Activated naive CD4-positive, alpha-beta T cell treated with anti-CD3 and anti-CD28 coated beads, Interleukin-2, amount 50 U/mL, for 72 hours (primary cell): ENCODE data around the gene VRK2. TPM values are rescaled to one million over a fixed set of nuclear protein-coding genes. Genes with fewer than 3 reads are reported as not detected.
A peak's percentile ranks its signal among the peaks of the same experiment; 100 is the strongest.

ENCODE experiments used
- ATAC-seq, 2 donors: fragments of 150-1000 bp; cut with Tn5 transposase; 2 replicates each; pipeline ENCODE4 v1.10.0; 2021; ENCODE audit warnings: mild to moderate bottlenecking in 2 of 2, moderate library complexity in 2 of 2
- DNase-seq, 2 donors: peaks; one replicate each; pipeline ENCODE4 v3.0.0; 2021 to 2022; ENCODE audit warnings: low spot score in 2 of 2
- H3K27ac Mint-ChIP-seq, 2 donors: one replicate each; pipeline ENCODE4 v1.8.0; 2022; ENCODE audit warnings: mild to moderate bottlenecking in 2 of 2, mixed read lengths in 2 of 2
- H3K36me3 Mint-ChIP-seq, 2 donors: one replicate each; pipeline ENCODE4 v1.8.0; 2022; ENCODE audit warnings: mixed read lengths in 2 of 2
- H3K9me3 Mint-ChIP-seq, 2 donors: one replicate each; pipeline ENCODE4 v1.8.0; 2022; ENCODE audit warnings: mixed read lengths in 2 of 2
- total RNA-seq, 2 donors: library from RNA; stranded (reverse); gene quantifications; one replicate each; pipeline ENCODE4 v1.2.3, GENCODE V29; 2022

Gene VRK2
- total RNA-seq, 2 donors from 2014 or later: 6.9 to 20.9 TPM

DNA sequence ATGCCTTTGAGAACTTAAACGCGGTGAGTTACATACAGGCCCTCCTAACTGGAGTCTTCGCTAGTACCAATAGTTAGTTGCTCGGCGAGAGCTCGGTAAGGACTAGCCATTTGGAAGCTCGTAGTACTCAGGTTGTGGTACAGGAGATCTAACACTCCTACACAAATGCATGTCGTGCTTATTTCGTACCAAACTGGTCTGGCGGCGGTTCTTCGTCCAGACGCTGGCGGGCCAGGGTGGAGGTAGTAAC lies 346 bp upstream of the VRK2 start:
- ATAC-seq (no peak), DNase-seq (no peak)
- peaks cover 12 to 14% of the 10 kb centered on the region in 2 donors for H3K36me3 Mint-ChIP-seq
- H3K9me3 Mint-ChIP-seq: no peaks in the 10 kb centered on the region
- H3K27ac Mint-ChIP-seq: peak overlapping the region; percentile 86 to 98

DNA sequence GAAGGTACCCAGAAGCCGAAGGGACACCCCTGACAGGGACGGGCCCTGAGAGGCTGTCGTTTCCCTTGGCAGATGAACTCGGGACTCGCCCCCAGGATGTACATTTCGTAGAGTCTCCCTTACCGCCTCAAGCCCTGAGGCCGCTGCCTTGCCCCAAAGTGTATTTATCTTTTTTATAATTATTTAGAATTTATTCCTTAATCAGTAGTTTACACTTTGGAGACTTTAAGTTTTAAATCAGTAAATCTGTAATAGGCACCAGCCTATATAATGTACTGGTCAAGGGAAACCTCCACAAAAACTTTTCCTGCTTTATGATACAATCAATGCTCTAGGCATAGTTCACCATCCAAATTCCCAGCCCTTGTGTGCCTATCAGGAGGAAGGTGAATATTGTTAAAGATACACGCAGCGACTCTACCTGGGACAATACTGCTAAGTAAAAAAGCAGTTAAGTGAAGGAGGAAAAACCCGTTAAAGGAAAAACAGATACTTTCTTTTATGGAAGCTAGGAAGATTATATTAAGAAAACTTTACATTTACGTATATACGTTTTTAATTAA lies 848 bp downstream of the VRK2 start:
- Mint-ChIP-seq H3K36me3 (peaks cover 14 to 18% of the 10 kb centered on the region in 2 donors), H3K27ac (peak overlapping the region; percentile 86 to 98), H3K9me3 (no peaks in the 10 kb centered on the region)
- no peak for DNase-seq
- peak in 1 of 2 donors; percentile 56 for ATAC-seq

DNA sequence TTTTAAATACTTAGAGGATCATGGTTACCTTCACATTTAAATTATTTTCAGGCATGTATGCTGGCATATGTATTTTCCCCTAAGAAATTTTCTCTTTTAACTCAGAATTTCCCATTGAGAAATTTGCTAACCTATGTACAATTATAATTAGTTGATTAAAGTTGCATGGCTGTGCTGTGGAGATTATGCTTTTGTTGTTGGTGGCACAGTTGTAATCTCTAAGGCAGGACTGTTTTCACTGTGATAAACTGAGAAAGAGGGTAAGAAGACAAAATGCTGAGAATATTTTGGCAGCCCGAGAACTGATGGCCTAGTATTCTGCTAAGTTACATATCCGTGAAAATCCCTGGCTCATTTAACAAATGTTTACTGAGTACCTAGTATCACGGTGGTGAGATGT lies 1.4 kb downstream of the VRK2 start:
- ATAC-seq (no peak), DNase-seq (no peak)
- peaks cover 14 to 18% of the 10 kb centered on the region in 2 donors for H3K36me3 Mint-ChIP-seq
- no peaks in the 10 kb centered on the region for H3K9me3 Mint-ChIP-seq
- H3K27ac Mint-ChIP-seq: no peak overlapping the region

DNA sequence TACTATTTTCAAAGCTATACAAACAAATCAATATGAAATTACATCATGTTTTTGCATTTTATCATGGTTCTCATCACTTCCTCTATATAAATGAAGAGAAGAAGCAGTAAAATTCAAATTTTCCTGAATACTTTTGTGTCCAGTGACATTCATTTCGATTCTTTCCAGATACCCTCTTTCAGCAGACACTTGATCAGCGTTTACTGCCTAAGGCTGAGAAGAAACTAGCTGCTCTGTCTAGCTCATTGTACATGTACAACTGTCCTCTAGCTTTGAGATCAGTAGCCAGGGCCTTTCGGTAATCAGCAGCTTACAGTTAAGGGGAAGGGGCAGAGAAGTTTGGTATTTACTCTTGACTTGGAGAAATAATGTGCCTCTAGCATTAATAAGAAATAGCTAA lies 4.8 kb downstream of the VRK2 start:
- ATAC-seq: no peak
- no peak for DNase-seq
- no peak overlapping the region for H3K27ac Mint-ChIP-seq
- H3K36me3 Mint-ChIP-seq: peaks cover 4 to 18% of the 10 kb centered on the region in 2 donors
- H3K9me3 Mint-ChIP-seq: no peaks in the 10 kb centered on the region

DNA sequence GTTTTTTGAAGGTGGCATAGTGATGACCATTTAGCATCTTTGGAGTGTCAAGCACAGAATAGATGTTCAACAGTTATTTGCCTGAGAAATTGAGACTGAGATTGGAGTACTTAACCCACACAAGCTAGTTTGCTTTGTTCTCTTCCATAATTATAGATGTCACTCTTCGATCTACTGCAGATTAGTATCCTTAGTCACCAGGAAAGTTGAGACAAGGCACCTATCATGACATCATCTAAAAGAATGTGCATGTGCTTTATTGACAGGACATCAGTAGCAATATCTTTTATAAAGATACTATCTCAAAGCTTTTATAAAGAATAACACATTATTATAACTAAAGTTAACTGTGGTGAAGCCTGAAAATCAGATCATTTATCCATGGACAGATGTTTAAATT lies 6.4 kb downstream of the VRK2 start:
- peaks cover 4 to 24% of the 10 kb centered on the region in 2 donors for H3K36me3 Mint-ChIP-seq
- ATAC-seq (no peak), DNase-seq (no peak)
- no peaks in the 10 kb centered on the region for H3K9me3 Mint-ChIP-seq
- no peak overlapping the region for H3K27ac Mint-ChIP-seq

DNA sequence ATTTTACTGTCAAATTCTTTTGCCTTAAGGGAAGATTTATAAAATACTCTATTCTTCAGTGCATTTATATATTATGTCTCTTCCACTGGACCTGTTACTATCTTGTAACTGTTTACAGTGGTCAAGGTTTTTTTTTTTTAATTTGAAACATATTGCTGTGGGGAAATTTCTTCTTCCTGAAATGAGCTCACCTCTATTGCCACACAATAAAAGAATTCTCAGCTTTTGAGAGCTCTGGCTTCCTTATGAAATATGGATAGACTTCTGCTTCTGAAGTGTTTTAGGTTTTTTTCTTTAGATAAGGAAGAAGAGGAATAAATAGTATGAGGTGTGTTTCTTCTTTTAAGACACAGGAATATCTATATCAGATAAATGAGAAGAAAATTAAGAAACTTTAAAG lies 7.7 kb downstream of the VRK2 start:
- H3K27ac Mint-ChIP-seq: no peak overlapping the region
- no peaks in the 10 kb centered on the region for H3K9me3 Mint-ChIP-seq
- ATAC-seq (no peak), DNase-seq (no peak)
- peaks cover 2 to 15% of the 10 kb centered on the region in 2 donors for H3K36me3 Mint-ChIP-seq

DNA sequence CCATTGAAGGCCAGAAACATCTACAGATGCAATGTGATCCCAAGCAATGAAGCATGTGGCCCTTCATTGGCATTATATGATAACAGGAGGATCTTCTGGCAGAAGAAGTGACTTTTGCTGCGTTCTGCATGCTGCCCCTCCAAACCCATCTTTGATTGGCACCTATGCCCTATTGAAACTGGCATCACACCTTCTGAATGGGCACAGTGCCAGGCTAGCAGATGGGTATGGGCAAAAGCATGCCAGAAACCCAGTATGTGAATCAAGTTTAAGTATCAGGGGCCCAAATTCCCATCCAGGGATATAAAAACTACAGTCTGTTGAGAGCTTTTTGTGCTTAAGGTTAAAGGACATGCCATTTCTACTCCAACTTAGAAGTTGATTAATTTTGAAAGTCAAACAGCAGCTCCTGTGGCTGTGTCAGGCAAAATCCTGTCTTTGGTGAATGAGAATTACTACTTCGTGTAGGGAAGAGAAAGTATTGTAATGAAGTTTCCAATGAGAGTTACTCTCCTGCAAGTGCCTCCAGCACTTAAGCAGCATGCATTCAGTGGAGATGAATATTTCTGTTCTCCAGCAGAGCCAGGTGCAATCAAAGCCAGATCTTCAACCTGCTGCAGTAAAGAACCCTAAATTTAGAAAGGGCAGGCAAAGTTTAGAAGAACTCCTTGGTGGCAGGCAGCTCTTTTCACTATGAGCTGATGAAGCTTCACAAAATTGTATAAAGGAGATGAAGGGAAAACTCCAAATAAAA lies 8.6 kb downstream of the VRK2 start:
- Mint-ChIP-seq H3K9me3 (no peaks in the 10 kb centered on the region), H3K36me3 (peaks cover 0 to 12% of the 10 kb centered on the region in 2 donors), H3K27ac (no peak overlapping the region)
- ATAC-seq (no peak), DNase-seq (no peak)

DNA sequence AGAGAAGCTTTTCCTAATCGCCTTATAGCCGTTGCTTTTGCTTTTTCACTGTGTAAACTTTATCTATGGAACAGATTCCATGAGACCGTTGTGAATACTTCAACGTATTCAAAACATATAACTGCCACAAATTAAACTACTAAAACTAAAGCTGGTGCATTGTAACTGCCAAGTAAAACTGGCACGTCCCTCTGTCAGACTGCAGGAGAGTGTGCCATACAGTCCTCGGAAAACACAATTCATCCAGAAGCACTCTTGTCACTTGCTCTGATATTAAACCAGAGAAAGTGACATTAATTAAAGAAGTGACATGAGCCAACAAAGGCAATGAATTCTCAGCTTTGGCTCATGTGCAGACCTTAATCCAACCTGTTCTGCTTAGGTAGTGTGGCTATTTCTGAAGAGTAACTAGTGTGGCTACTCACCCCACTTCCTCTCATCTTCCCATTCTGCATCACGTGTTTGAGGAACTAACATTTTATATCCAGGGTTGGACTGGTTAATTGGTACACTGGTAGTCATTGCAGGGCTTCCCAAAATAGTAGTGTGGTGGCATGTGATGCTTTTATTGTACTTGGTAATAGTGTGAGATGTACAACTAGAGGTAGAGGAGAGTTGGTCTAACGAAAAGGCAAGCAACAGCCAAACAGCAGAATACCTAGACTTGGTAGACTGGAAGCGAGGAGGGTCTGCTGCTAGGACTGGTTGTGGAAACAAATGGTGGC lies 9.7 kb downstream of the VRK2 start:
- Mint-ChIP-seq H3K36me3 (peaks cover 0 to 12% of the 10 kb centered on the region in 2 donors), H3K27ac (no peak overlapping the region), H3K9me3 (no peaks in the 10 kb centered on the region)
- ATAC-seq: no peak
- no peak for DNase-seq

DNA sequence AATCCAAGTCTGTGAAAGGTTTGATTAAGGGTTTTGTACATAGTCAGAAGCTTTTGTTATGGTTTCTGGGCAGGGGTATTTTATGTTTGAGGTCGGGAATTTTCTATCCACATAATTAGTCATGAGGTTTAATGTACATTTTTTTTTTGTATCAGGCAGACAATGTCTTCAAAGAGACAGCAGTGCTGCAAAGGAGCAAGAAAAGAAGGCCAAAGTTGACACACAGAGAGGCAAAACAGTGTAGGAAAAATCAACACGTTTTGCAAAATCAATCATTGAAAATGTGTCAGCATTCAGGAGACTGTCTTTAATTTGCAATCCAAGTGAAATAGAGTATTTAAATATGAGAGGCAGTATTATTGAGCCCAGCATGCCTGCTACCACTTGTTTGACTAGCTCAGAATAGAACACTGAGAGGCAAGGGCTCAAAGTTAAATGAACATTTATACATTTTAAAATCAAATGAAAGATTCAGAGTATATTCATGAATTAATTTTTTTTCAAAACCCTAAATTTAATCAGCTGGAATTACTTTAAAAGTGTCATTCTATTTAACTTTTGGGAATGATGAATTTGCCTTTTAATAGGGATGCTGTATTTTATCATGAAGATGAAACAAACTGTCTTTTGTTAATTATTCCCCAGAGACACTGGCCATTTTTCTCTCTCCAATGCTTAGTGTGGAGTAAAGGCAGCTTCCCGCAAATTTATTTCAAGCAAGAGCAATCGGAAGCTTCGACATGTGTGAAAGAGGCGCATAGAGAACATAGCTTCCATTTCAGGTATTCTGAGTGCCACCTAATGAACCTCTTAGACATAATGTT lies 11.3 kb downstream of the VRK2 start:
- peaks cover 0 to 6% of the 10 kb centered on the region in 2 donors for H3K36me3 Mint-ChIP-seq
- H3K27ac Mint-ChIP-seq: no peak overlapping the region
- no peak for DNase-seq
- H3K9me3 Mint-ChIP-seq: no peaks in the 10 kb centered on the region
- no peak for ATAC-seq

DNA sequence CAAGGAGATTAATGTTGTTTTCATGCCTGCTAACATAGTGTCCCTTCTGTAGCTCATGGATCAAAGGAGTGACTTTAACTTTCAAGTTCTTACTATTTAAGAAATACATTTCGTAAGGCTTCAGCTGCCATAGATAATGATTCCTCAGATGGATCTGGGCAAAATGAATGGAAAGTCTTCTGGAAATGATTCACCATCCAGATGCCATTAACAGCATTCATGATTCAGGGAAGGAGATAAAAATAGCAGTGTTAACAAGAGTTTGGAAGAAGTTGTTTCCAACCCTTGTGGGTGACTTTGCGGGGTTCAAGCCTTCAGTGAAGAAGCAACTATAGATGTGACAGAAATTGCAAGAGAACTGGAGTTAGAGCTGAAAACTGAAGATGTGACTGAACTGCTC lies 17.0 kb downstream of the VRK2 start:
- Mint-ChIP-seq H3K36me3 (peaks cover 11 to 16% of the 10 kb centered on the region in 2 donors), H3K27ac (peak overlapping the region in 1 of 2 donors; percentile 22), H3K9me3 (no peaks in the 10 kb centered on the region)
- ATAC-seq (peak in 1 of 2 donors; percentile 47), DNase-seq (no peak)

DNA sequence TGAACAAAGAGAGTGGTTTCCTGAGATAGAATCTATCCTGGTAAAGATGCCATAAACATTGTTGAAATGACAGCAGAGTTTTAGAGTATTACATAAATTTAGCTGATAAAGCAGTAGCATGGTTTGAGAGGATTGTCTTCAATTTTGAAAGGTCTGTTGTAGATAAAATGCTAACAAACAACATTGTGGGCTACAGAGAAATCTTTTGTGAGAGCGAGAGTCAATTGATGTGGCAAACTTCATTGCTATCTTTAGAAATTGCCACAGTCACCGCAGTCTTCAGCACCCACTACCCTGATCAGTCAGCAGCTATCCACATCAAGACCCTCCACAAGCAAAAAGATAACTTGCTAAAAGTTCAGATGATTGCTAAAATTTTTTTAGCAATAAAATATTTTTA lies 17.5 kb downstream of the VRK2 start:
- DNase-seq: no peak
- peak; percentile 72 to 97 for ATAC-seq
- Mint-ChIP-seq H3K27ac (no peak overlapping the region), H3K36me3 (peaks cover 14 to 21% of the 10 kb centered on the region in 2 donors), H3K9me3 (no peaks in the 10 kb centered on the region)

DNA sequence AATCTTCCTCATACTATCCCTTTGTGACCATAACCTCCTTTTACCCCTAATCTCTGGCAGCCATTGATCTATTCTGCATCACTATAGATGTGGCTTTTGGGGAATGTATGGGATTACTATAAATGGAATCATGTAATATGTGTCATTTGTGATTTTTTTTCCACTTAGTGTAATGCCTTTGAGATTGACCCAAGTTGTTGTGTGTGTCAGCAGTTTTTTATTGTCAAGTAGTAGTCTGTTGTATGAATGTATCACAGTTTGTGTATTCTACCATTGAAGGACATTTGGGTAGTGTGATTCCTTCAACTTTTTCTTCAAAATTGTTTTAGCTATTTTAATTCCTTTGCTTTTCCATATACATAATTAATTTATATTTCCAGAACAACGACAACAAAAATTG lies 18.6 kb downstream of the VRK2 start:
- DNase-seq (no peak), ATAC-seq (no peak)
- Mint-ChIP-seq H3K9me3 (no peaks in the 10 kb centered on the region), H3K27ac (no peak overlapping the region), H3K36me3 (peaks cover 14 to 26% of the 10 kb centered on the region in 2 donors)

DNA sequence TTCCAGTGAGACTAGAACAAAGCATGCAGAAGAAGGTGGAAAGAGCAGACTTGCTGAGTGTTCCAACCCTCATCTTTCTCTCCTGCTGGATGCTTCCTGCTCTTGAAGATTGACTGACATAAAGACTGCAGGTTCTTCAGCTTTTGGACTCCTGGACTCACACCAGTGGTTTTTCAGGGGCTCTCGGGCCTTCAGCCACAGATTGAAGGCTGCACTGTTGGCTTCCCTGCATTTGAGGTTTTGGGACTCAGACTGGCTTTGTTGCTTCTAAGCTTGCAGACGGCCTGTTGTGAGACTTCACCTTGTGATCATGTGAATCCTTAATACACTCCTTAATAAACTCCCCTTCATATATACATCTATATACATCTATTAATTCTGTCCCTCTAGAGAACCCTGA lies 20.4 kb downstream of the VRK2 start:
- no peak overlapping the region for H3K27ac Mint-ChIP-seq
- H3K36me3 Mint-ChIP-seq: peaks cover 14 to 29% of the 10 kb centered on the region in 2 donors
- H3K9me3 Mint-ChIP-seq: no peaks in the 10 kb centered on the region
- ATAC-seq (no peak), DNase-seq (no peak)

DNA sequence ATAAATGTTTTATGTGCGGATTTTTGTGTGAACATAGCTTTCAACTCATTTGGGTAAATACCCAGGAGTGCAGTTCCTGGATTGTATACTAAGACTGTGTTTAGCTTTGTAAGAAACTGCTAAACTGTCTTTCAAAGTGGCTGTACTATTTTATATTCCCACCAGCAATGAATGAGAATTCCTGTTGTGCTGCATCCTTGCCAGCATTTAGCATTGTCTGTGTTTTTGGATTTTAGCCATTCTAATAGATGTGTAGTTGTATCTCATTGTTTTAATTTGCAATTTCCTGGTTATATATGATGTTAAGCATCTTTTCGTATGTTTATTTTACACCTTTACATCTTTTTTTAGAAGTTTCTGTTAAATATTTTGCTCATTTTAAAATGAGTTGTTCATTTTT lies 24.2 kb downstream of the VRK2 start:
- DNase-seq (no peak), ATAC-seq (no peak)
- Mint-ChIP-seq H3K27ac (no peak overlapping the region), H3K9me3 (peaks cover 0 to 11% of the 10 kb centered on the region in 2 donors), H3K36me3 (peaks cover 32 to 36% of the 10 kb centered on the region in 2 donors)

DNA sequence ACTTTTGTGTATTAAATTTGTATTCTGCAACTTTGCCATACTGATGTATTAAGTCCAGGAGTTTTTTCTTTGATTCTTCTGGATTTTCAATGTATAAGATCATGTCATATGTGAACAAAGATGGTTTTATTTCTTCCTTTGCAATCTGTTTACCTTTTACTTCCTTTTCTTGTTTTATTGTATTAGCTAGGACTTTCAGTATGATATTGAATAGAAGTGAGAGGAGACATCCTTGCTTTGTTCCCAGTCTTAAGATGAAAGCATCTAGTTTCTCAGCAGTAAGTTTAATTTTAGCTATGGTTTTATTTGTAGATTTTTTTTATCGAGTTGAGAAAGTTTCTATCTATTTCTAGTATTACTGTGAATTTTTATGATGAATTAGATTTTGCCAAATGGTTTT lies 25.5 kb downstream of the VRK2 start:
- H3K36me3 Mint-ChIP-seq: peaks cover 31 to 33% of the 10 kb centered on the region in 2 donors
- H3K27ac Mint-ChIP-seq: no peak overlapping the region
- no peak for DNase-seq

DNA sequence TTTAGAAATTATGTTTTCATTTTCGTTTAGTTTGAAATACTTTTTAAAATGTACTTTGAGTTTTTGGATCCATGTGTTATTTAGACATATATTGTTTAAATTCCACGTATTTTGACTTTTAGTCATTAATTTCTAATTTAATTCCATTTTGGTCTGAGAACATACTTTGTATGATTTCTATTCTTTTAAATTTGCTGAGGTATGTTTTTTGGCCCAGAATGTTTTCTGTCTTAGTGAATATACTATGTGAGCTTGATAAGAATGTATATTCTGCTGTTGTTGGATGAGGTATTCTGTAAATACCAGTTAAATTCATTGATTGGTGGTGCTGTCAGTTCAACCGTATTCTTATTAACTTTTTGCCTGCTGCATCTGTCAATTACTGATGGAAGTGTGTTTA lies 26.4 kb downstream of the VRK2 start:
- no peak overlapping the region for H3K27ac Mint-ChIP-seq
- H3K9me3 Mint-ChIP-seq: peaks cover 0 to 16% of the 10 kb centered on the region in 2 donors
- no peak for DNase-seq
- H3K36me3 Mint-ChIP-seq: peaks cover 26 to 35% of the 10 kb centered on the region in 2 donors
- no peak for ATAC-seq

More for the DNA sequence above, 25.5 kb downstream of the VRK2 start:
- peaks cover 0 to 11% of the 10 kb centered on the region in 2 donors for H3K9me3 Mint-ChIP-seq
- no peak for ATAC-seq

DNA sequence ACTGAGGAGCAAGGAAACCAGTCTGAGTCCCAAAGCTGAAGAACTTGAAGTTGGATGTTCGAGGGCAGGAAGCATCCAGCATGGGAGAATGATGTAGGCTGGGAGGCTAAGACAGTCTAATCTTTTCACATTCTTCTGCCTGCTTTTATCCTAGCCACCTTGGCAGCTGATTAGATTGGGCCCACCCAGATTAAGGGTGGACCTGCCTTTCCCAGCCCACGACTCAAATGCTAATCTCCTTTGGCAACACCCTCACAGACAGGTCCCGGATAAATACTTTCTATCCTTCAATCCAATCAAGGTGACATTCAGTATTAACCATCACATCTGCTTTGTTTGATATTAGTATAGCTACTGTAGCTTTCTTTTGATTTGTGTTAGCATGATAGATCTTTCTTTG lies 27.1 kb downstream of the VRK2 start:
- ATAC-seq: no peak
- Mint-ChIP-seq H3K27ac (no peak overlapping the region), H3K9me3 (peaks cover 0 to 16% of the 10 kb centered on the region in 2 donors), H3K36me3 (peaks cover 19 to 27% of the 10 kb centered on the region in 2 donors)
- no peak for DNase-seq
